Chondrocyte (in vitro differentiated cells): ENCODE results near the gene LYVE1. TPM values are rescaled to one million over a fixed set of nuclear protein-coding genes. Genes with fewer than 3 reads are reported as not detected.

Experiments used
- DNase-seq: peaks from one replicate; pipeline ENCODE4 v3.0.0; 2021; ENCODE audit warnings: mixed read lengths, low spot score
- H3K27ac Mint-ChIP-seq: one replicate; pipeline ENCODE4 v1.8.0; 2021; ENCODE audit warnings: mild to moderate bottlenecking, moderate library complexity, mixed read lengths; ENCODE audit not compliant: unreplicated experiment
- H3K27me3 Mint-ChIP-seq: 2 replicates; pipeline ENCODE4 v1.8.0; 2021; ENCODE audit warnings: low read depth, mixed read lengths
- H3K36me3 Mint-ChIP-seq: 2 replicates; pipeline ENCODE4 v1.8.0; 2021; ENCODE audit warnings: low read depth, mixed read lengths
- H3K4me1 Mint-ChIP-seq: 2 replicates; pipeline ENCODE4 v1.8.0; 2021; ENCODE audit warnings: low read depth, mild to moderate bottlenecking, mixed read lengths
- H3K4me3 Mint-ChIP-seq: one replicate; pipeline ENCODE4 v1.8.0; 2021; ENCODE audit warnings: mild to moderate bottlenecking, moderate library complexity, mixed read lengths; ENCODE audit not compliant: unreplicated experiment
- H3K9me3 Mint-ChIP-seq: 2 replicates; pipeline ENCODE4 v1.8.0; 2021; ENCODE audit warnings: low read depth, mixed read lengths
- total RNA-seq: library from RNA; stranded (reverse); gene quantifications from 3 replicates; pipeline ENCODE4 v1.2.1, GENCODE V29; 2021
- TF ChIP-seq, protein P1 (sequence below): fragments of 200-600 bp; sonication (generic); IDR thresholded peaks from 2 replicates; pipeline ENCODE4 v1.5.0; 2021; ENCODE audit warnings: antibody characterized with exemption, mild to moderate bottlenecking, moderate library complexity

LYVE1 gene
- total RNA-seq, 1 donor from 2014 or later, result 3.5 TPM

DNA sequence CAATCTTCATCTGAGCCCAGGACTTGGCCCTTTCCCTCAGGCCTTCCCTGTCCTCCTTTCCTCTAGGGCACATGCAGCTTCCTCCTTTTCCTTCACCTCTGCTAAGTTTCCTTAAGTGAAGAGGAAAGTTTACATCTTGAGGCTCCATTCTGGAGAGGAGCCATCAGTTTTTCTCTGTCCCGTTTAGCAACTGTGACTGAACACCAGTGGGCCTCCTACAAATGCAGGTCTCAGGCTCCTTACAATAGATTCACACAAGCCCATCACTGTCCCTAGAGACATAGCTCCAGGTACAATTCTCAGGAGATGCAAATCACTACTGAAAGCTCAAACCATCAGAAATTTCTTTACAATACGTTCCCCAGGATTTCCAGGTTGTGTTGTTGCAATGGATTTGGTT is 23.3 kb upstream of the LYVE1 start:
- H3K27me3 Mint-ChIP-seq, result no peaks in the 10 kb centered on the region
- H3K4me1 Mint-ChIP-seq, result peaks cover 70% of the 10 kb centered on the region
- H3K27ac Mint-ChIP-seq, result peak overlapping the region; percentile 96
- peaks cover 7% of the 10 kb centered on the region for H3K9me3 Mint-ChIP-seq
- peaks cover 11% of the 10 kb centered on the region for H3K36me3 Mint-ChIP-seq
- H3K4me3 Mint-ChIP-seq, result no peak overlapping the region
- no peak for DNase-seq
- TF ChIP-seq, protein P1, sequence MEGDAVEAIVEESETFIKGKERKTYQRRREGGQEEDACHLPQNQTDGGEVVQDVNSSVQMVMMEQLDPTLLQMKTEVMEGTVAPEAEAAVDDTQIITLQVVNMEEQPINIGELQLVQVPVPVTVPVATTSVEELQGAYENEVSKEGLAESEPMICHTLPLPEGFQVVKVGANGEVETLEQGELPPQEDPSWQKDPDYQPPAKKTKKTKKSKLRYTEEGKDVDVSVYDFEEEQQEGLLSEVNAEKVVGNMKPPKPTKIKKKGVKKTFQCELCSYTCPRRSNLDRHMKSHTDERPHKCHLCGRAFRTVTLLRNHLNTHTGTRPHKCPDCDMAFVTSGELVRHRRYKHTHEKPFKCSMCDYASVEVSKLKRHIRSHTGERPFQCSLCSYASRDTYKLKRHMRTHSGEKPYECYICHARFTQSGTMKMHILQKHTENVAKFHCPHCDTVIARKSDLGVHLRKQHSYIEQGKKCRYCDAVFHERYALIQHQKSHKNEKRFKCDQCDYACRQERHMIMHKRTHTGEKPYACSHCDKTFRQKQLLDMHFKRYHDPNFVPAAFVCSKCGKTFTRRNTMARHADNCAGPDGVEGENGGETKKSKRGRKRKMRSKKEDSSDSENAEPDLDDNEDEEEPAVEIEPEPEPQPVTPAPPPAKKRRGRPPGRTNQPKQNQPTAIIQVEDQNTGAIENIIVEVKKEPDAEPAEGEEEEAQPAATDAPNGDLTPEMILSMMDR, result no peak

DNA sequence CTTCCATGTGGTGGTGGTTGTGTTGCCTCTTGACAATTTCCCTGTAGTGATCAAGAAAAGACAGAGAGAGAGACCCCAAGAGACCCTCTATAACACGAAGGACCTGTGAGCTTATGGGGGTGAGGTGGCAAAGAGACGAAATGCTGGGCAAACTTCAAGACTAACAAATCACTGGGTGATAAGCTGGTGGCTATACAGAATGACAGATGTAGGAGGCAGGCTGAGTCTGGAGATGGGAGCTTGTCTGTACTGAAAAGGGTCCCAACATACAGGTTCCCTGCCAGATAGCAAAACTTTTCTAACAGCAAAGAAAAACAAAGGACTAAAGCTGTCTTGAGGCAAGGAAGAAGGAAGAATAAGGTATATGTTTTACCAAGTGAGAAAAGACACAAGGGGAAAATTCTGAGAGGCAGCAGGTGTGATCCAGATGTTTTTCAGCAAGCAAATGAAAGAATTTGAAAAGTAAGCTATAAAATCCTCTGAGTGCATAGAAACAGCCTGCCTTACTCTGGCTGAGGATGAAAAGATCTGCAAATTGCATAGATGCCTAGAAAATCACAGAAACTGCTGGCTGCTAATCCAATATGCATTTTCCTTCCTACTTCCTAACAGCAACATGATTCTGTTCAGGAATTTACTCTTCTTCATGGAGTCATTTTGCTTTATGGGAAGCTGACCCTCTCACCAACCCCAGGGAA is 21.9 kb upstream of the LYVE1 start:
- TF ChIP-seq, protein P1, result no peak
- H3K36me3 Mint-ChIP-seq, result peaks cover 8% of the 10 kb centered on the region
- no peak for DNase-seq
- H3K4me3 Mint-ChIP-seq, result no peak overlapping the region
- H3K4me1 Mint-ChIP-seq, result peaks cover 79% of the 10 kb centered on the region
- no peaks in the 10 kb centered on the region for H3K9me3 Mint-ChIP-seq
- no peaks in the 10 kb centered on the region for H3K27me3 Mint-ChIP-seq
- peak overlapping the region; percentile 96 for H3K27ac Mint-ChIP-seq

DNA sequence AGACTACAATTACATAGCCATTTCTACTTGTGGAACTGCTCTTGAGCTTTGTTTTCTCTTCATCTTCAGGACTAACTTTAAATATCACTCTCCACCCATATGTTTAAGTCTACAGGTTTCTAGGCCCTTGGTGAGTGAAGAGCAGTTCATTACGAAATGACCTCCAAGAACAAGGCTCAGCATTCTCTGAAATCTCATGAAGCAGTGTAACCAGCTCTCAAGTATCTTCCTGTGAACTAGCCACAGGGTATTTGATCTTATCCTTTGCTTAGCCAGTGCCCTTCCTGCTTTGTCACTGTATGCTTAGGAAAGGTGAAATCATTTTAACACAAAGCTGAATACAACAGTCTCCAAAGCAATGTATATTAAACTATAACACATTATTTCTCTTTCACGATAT is 20.4 kb upstream of the LYVE1 start:
- TF ChIP-seq, protein P1, result no peak
- Mint-ChIP-seq H3K36me3 (peaks cover 8% of the 10 kb centered on the region), H3K27me3 (no peaks in the 10 kb centered on the region), H3K4me3 (no peak overlapping the region), H3K9me3 (no peaks in the 10 kb centered on the region), H3K27ac (peak overlapping the region; percentile 38), H3K4me1 (peaks cover 89% of the 10 kb centered on the region)
- no peak for DNase-seq

DNA sequence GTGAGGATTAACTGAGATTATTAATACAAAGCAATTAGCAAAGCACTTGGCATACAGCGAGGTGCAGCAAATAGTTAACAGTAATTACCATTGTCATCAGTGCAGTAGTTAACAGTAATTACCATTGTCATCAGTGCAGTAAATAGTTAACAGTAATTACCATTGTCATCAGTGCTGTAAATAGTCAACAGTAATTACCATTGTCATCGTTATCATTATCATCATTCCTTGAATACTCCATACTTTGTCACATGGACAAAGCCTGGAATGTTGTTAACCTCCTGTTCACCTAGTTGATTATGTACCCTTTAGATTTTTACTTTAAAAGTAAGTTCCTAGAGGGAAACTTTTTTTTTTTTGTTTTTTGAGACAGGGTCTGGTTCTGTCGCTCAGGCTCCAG is 19.5 kb upstream of the LYVE1 start:
- H3K4me1 Mint-ChIP-seq, result peaks cover 89% of the 10 kb centered on the region
- H3K9me3 Mint-ChIP-seq, result no peaks in the 10 kb centered on the region
- peaks cover 13% of the 10 kb centered on the region for H3K36me3 Mint-ChIP-seq
- no peaks in the 10 kb centered on the region for H3K27me3 Mint-ChIP-seq
- DNase-seq, result no peak
- H3K27ac Mint-ChIP-seq, result peak overlapping the region; percentile 97
- TF ChIP-seq, protein P1, result no peak
- H3K4me3 Mint-ChIP-seq, result no peak overlapping the region

DNA sequence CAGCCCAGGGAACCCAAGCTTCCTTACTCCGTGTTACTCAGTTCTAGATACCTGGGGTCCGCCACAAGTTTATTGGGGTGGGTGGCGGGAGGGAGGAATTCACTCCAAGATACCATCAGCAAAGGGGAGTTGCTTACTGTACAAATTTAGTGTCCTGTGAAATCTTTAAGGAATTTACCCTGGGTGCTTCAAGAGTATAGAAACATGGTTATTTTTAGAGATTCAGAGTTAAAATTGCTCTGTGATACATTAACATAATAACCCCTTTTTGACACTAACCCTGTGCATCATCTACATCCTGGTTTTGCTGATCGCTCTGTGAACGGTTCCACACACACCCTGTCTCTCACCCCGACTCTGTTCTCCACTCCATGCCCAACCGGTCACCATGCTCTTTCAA is 18.9 kb upstream of the LYVE1 start:
- TF ChIP-seq, protein P1, result no peak
- no peaks in the 10 kb centered on the region for H3K9me3 Mint-ChIP-seq
- peaks cover 85% of the 10 kb centered on the region for H3K4me1 Mint-ChIP-seq
- peak overlapping the region; percentile 1 for H3K4me3 Mint-ChIP-seq
- DNase-seq, result no peak
- no peaks in the 10 kb centered on the region for H3K27me3 Mint-ChIP-seq
- peaks cover 14% of the 10 kb centered on the region for H3K36me3 Mint-ChIP-seq
- H3K27ac Mint-ChIP-seq, result peak overlapping the region; percentile 97
